Body of pancreas (tissue), 4 donors: ENCODE measurements around the gene MYL12B. TPM values are rescaled to one million over a fixed set of nuclear protein-coding genes. Genes with fewer than 3 reads are reported as not detected.

Source experiments
- ATAC-seq: fragments of 150-250 bp; one replicate; pipeline ENCODE4 v1.9.1; 2016
- DNase-seq, 4 donors: peaks; one replicate each; pipeline ENCODE4 v3.0.0-alpha.2; 2019
- H3K27ac ChIP-seq, 4 donors: fragments of 200-600 bp; sonication (generic); 1 replicate in 3 of 4; 2 replicates in 1 of 4; pipeline versions ENCODE4 v1.5.1 to v1.6.1; 2016 to 2019; ENCODE audit warnings: mild to moderate bottlenecking in 1 of 4, mixed read lengths in 1 of 4, moderate library complexity in 1 of 4
- H3K27me3 ChIP-seq, 2 donors: fragments of 200-600 bp; sonication (generic); one replicate each; pipeline ENCODE4 v1.6.0; 2016; ENCODE audit warnings: mild to moderate bottlenecking in 1 of 2
- H3K36me3 ChIP-seq, 2 donors: fragments of 200-600 bp; sonication (generic); replicated peaks in 1 of 2; 2 replicates each; pipeline ENCODE4 v1.5.1; 2016; ENCODE audit warnings: low read depth in 2 of 2; ENCODE audit not compliant: insufficient read depth in 1 of 2
- H3K4me1 ChIP-seq: fragments of 200-600 bp; sonication (generic); one replicate; pipeline ENCODE4 v1.6.0; 2016
- H3K4me3 ChIP-seq, 2 donors: fragments of 200-600 bp; sonication (generic); 1 replicate in 1 of 2; 2 replicates in 1 of 2; pipeline ENCODE4 v1.5.1; 2016 to 2019
- H3K9me3 ChIP-seq, 3 donors: fragments of 200-600 bp; sonication (generic); 1 replicate in 2 of 3; 2 replicates in 1 of 3; pipeline ENCODE4 v1.5.1; 2016
- POLR2A ChIP-seq, 3 donors: fragments of 450-650 bp; IDR thresholded peaks; one replicate each; pipeline ENCODE4 v1.6.1; 2016; ENCODE audit warnings: antibody characterized with exemption in 3 of 3, mild to moderate bottlenecking in 2 of 3
- WGBS, 2 donors: methylation state at CpG; one replicate each; pipeline ENCODE4 v1.1.5; 2017; 5-methylcytosine and 5-hydroxymethylcytosine counted together
- intact Hi-C: fragments of 100-400 bp; cut with DNase I; formaldehyde crosslinking; loops from one replicate; pipeline ENCODE4 v1.15.1; 2023
- total RNA-seq, 2 donors: library from RNA; depleted of rRNA; stranded (reverse); fragments of >200 nt; gene quantifications; one replicate each; pipeline ENCODE4 v1.1.0, GENCODE V29; 2016
- TF ChIP-seq, protein P1 (sequence below), 7 experiments: fragments of 450-650 bp in 4 of 7; fragments of 200-600 bp in 3 of 7; sonication (generic) in 3 of 7; IDR thresholded peaks; one replicate each; pipeline ENCODE4 v1.5.1; 2016 to 2019; ENCODE audit warnings: antibody characterized with exemption in 7 of 7

MYL12B gene
- total RNA-seq, 2 donors from 2014 or later: 84.7 to 121 TPM

DNA sequence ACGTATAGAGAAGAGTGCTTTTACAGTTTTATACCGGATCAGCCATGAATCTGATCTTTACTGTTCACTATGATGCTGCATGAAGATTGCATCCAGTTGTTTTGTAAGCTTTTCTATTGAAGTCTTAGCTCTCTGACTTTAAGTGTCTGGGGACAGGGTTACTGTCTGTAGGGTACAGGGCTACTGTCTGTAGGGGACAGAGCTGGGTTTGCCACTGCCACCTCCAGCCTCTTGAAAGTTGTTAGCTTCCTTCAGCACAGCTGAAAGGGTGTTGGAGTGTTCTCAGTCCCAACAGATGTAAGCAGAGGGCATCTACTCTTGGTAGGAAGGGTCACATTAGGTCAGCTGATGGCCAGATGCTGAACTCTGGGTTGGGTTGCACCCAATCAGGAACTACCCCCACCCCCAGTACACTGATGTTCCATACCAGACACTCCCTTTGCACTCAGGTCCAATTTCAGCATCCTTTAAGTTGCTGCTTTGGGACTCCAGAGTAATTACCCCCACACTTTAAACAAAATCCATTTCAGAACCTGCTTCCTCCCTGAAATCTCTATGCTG, 58.0 kb downstream of the MYL12B start:
- TF ChIP-seq, protein P1, sequence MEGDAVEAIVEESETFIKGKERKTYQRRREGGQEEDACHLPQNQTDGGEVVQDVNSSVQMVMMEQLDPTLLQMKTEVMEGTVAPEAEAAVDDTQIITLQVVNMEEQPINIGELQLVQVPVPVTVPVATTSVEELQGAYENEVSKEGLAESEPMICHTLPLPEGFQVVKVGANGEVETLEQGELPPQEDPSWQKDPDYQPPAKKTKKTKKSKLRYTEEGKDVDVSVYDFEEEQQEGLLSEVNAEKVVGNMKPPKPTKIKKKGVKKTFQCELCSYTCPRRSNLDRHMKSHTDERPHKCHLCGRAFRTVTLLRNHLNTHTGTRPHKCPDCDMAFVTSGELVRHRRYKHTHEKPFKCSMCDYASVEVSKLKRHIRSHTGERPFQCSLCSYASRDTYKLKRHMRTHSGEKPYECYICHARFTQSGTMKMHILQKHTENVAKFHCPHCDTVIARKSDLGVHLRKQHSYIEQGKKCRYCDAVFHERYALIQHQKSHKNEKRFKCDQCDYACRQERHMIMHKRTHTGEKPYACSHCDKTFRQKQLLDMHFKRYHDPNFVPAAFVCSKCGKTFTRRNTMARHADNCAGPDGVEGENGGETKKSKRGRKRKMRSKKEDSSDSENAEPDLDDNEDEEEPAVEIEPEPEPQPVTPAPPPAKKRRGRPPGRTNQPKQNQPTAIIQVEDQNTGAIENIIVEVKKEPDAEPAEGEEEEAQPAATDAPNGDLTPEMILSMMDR (IDR thresholded peaks at IDR 0.05): no peak
- TF ChIP-seq POLR2A (IDR thresholded peaks at IDR 0.05): no peak
- ATAC-seq: no peak
- Histone ChIP-seq H3K9me3 (no peaks in the 10 kb centered on the region), H3K27me3 (no peaks in the 10 kb centered on the region), H3K4me3 (no peak overlapping the region), H3K36me3 (no peaks in the 10 kb centered on the region), H3K27ac (no peak overlapping the region), H3K4me1 (no peaks in the 10 kb centered on the region)
- 49% methylated on average over 2 of the region's 2 CpGs for WGBS, 2 donors
- no peak for DNase-seq
- intact Hi-C loops: no loop called here

DNA sequence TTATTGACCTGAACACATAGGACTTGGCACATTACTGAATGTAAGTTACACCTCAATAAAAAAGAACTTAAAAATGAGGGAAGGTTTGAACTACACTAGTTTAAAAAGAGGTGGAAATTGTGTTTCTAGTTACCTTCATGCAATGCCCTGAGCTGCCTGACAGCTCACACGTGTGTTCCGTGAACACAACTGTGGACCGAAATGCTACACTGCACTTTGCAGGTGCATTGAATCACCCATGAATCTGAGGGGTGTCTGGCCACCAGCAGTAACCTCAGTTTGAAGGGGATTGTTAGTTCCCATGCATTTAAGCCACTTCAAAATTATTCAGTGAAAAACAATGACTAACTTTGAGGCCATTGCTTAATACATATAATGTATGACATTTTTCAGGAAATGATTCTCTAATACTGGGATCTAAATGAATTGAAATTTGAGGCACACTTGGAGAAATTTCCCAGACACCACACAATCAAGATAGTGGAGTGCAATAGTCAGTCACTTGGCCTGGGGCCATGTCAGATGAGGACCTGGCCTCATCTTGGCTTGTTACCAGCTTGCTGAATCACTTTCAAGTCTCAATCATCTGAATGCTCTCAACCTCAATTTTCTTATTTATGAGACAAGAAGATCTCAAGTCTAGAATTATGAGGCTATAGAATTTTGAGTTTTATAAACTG, 59.3 kb downstream of the MYL12B start:
- H3K9me3 ChIP-seq: no peaks in the 10 kb centered on the region
- H3K4me1 ChIP-seq: no peaks in the 10 kb centered on the region
- ATAC-seq: no peak
- H3K36me3 ChIP-seq: no peaks in the 10 kb centered on the region
- peak in 2 of 4 donors; percentile 13 to 20 for DNase-seq
- WGBS, 2 donors: 77 to 79% methylated on average over 3 of the region's 3 CpGs
- TF ChIP-seq POLR2A (IDR thresholded peaks at IDR 0.05): no peak
- TF ChIP-seq, protein P1 (IDR thresholded peaks at IDR 0.05): no peak
- H3K27me3 ChIP-seq: no peaks in the 10 kb centered on the region
- intact Hi-C loops: no loop called here
- H3K4me3 ChIP-seq: no peak overlapping the region
- no peak overlapping the region for H3K27ac ChIP-seq

DNA sequence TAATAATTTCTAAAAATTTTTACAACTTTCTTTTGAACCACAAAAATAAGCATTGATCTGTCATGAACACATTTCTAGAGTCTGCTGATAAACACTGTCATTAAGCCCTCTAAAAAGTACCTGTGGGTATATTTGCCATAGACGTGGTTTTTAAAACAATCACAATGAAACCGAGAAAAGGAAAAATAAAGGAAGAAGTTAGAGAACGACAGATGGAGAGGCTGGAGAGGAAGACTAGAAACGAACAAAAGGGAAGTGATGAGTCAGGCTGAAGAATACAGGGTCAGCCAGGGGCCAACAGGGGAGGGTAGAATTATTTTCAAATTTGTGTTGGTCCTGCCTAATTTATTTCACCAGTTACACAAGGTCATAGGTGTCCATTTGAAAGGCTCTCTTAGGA, 62.0 kb downstream of the MYL12B start:
- Histone ChIP-seq H3K9me3 (no peaks in the 10 kb centered on the region), H3K27me3 (no peaks in the 10 kb centered on the region), H3K4me3 (no peak overlapping the region), H3K36me3 (no peaks in the 10 kb centered on the region), H3K4me1 (no peaks in the 10 kb centered on the region), H3K27ac (no peak overlapping the region)
- intact Hi-C loops: no loop called here
- ATAC-seq (no peak), DNase-seq (no peak)
- TF ChIP-seq, protein P1 (IDR thresholded peaks at IDR 0.05): no peak
- no peak for TF ChIP-seq POLR2A (IDR thresholded peaks at IDR 0.05)
- WGBS, 2 donors: 36 to 54% methylated on average over 4 of the region's 4 CpGs

Other genes with a start within 250 kb of the MYL12B start
- gene LPIN2, start 249.0 kb upstream of the MYL12B start, total RNA-seq: 10 to 100 TPM; 10.9 to 35.3 TPM
- 10 to 100 TPM; 10.9 to 21.8 TPM for gene MYOM1, start 42.2 kb upstream of the MYL12B start, total RNA-seq
- 100 to 1,000 TPM; 102 to 174 TPM for gene MYL12A, start 14.3 kb upstream of the MYL12B start, total RNA-seq
- 10 to 100 TPM; 17.1 to 23.1 TPM for gene TGIF1, start 188.0 kb downstream of the MYL12B start, total RNA-seq